Cardiac muscle cell (in vitro differentiated cells and primary cell): Measurements from ENCODE around the gene SLC7A4. TPM values are rescaled to one million over a fixed set of nuclear protein-coding genes. Genes with fewer than 3 reads are reported as not detected.

ENCODE experiments used
- DNase-seq, 2 donors: peaks; one replicate each; pipeline versions ENCODE4 v3.0.0 to v3.0.0-alpha.2; 2010 to 2017; ENCODE audit warnings: low read depth in 1 of 2, low spot score in 1 of 2
- H3K27ac ChIP-seq: fragments of 200-600 bp; sonication (generic); 2 replicates; pipeline ENCODE4 v1.5.1; 2016
- H3K27me3 ChIP-seq: fragments of 200-600 bp; sonication (generic); 2 replicates; pipeline ENCODE4 v1.6.0; 2016; ENCODE audit warnings: control low read depth
- H3K36me3 ChIP-seq: fragments of 200-600 bp; sonication (generic); 2 replicates; pipeline ENCODE4 v1.5.1; 2016; ENCODE audit warnings: control low read depth
- H3K4me1 ChIP-seq: fragments of 200-600 bp; sonication (generic); 2 replicates; pipeline ENCODE4 v1.8.1; 2017; ENCODE audit warnings: low read depth, mild to moderate bottlenecking, mixed run types
- H3K4me3 ChIP-seq: fragments of 200-600 bp; sonication (generic); 2 replicates; pipeline ENCODE4 v1.5.1; 2016; ENCODE audit warnings: mild to moderate bottlenecking
- H3K9me3 ChIP-seq: fragments of 200-600 bp; sonication (generic); 2 replicates; pipeline ENCODE4 v1.5.1; 2017; ENCODE audit warnings: low read depth, mild to moderate bottlenecking, control low read depth
- CTCF ChIP-seq: IDR thresholded peaks from 2 replicates; pipeline ENCODE4 v1.5.1; 2012; ENCODE audit warnings: low read depth, mild to moderate bottlenecking, low read length
- polyA plus RNA-seq: library from polyadenylated mRNA; unstranded; fragments of >200 nt; fragmentation: Nextera tagmentation; extraction: Ambion mirVana; gene quantifications from 2 replicates; pipeline ENCODE4 v1.2.1, GENCODE V29; 2016
- total RNA-seq: library from RNA; depleted of rRNA; stranded (reverse); fragments of >200 nt; gene quantifications from 2 replicates; pipeline ENCODE4 v1.2.3, GENCODE V29; 2016

The SLC7A4 gene
- total and polyA plus RNA-seq, 2 experiments from 2014 or later, result 1.8 to 4.4 TPM

GRCh38 chr22:21047730-21048129 lies 15.4 kb upstream of the SLC7A4 start:
- Histone ChIP-seq H3K27me3 (no peaks in the 10 kb centered on the region), H3K27ac (no peak overlapping the region), H3K4me3 (no peak overlapping the region), H3K4me1 (no peaks in the 10 kb centered on the region), H3K36me3 (no peaks in the 10 kb centered on the region), H3K9me3 (no peaks in the 10 kb centered on the region)
- TF ChIP-seq CTCF, result no peak
- DNase-seq, result no peak

- H3K27me3 ChIP-seq, result no peaks in the 10 kb centered on the region
- no peak overlapping the region for H3K4me3 ChIP-seq
- H3K36me3 ChIP-seq, result no peaks in the 10 kb centered on the region
- no peaks in the 10 kb centered on the region for H3K9me3 ChIP-seq
- H3K4me1 ChIP-seq, result no peaks in the 10 kb centered on the region
- no peak for TF ChIP-seq CTCF
- DNase-seq, result no peak
- no peak overlapping the region for H3K27ac ChIP-seq
These were observed 14.8 kb upstream of the SLC7A4 start for GRCh38 chr22:21047035-21047661.

DNA sequence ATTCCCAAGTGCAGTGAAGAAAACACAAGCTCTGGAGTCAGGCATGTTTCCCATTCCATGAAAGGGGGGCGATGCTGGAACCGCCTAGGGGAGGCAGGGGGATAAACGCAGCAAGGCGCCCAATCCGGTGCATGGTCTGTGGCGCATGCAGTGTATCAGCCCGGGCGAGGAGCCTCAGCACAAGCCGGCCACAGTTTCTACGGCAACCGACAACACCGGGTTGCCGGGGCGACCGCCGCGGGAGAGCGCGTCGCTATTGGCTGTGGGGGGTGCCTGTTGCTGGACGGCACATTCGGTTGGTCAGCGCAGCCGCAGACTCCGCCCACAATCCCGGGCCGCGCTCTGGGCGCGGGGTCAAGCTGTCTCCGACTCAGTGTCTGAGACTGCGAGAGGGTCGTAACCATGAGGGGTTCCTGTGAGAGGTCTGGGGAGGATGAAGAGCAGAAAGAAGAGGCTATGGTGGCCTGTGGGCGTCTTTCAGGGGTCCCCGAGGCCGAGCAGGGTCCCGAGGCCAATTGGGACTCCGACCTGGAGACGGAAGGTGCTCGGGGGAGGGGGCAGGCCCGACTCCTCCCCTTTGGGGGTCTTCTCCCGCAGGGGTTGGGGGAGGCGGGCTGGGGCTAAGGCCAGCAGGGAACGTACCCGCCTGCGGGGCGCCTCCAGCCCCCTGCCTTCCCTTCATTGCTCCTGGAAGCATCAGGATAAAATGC lies 13.4 kb upstream of the SLC7A4 start, which contains the start of gene LRRC74B:
Gene LRRC74B (plus strand): TSS at position 362 of the 710 bp plus-strand sequence. CDS start 41 bp downstream, at position 403.
- Histone ChIP-seq H3K27ac (peak within 1 kb of the TSS; percentile 56), H3K4me1 (no peaks in the 10 kb centered on the region), H3K4me3 (peak within 1 kb of the TSS; percentile 36), H3K36me3 (no peaks in the 10 kb centered on the region), H3K27me3 (no peaks in the 10 kb centered on the region), H3K9me3 (no peaks in the 10 kb centered on the region)
- TF ChIP-seq CTCF, result no peak
- peak; percentile 95 to 96 for DNase-seq

DNA sequence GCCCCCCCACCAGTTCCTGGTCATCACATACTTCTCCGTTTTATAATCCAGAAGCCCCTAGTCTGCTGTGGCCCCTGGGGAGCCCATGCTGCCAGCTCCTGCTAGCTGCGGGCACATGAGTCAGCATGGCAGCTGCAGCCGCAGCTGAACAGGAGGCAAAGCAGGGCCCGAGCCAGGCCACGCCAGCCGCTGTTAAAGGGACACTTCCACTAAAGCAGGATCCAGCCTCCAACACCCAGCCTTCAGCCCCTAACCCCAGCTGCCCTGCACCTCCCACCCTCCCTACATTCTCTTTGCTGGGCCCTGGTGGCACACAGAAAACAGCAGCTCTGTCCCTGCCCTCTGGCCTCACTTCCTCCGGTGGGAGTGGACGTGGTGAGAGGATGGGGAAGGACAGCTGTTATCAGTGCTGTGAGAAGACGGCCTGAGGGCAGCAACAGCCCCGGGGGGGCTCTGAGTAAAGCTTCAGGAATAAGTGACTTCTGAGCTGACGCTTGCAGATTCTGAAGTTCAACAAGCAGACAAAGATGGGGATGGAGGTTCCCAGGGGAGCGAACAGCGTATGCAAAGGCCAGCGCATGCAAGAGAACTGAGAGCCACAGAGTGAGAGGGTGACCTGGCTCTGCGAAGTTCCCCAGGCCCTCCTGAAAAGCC lies 12.7 kb upstream of the SLC7A4 start:
- Histone ChIP-seq H3K36me3 (no peaks in the 10 kb centered on the region), H3K27me3 (no peaks in the 10 kb centered on the region), H3K4me1 (no peaks in the 10 kb centered on the region), H3K9me3 (no peaks in the 10 kb centered on the region), H3K27ac (peak overlapping the region; percentile 56), H3K4me3 (peak overlapping the region; percentile 36)
- no peak for TF ChIP-seq CTCF
- DNase-seq, result peak in 1 of 2 donors; percentile 71

- Histone ChIP-seq H3K27ac (no peak overlapping the region), H3K4me3 (no peak overlapping the region), H3K27me3 (no peaks in the 10 kb centered on the region), H3K9me3 (no peaks in the 10 kb centered on the region), H3K4me1 (no peaks in the 10 kb centered on the region), H3K36me3 (no peaks in the 10 kb centered on the region)
- no peak for TF ChIP-seq CTCF
- DNase-seq, result no peak
These were observed 11.6 kb upstream of the SLC7A4 start for GRCh38 chr22:21043860-21044535.
